Neural cell (in vitro differentiated cells): ENCODE results near the gene PRKCA.

Experiments
- CTCF ChIP-seq: fragments of 450-650 bp; IDR thresholded peaks from 2 replicates; pipeline ENCODE4 v1.5.1; 2014; ENCODE audit warnings: antibody characterized with exemption, mild to moderate bottlenecking, moderate library complexity; ENCODE audit not compliant: poor library complexity, severe bottlenecking
- REST ChIP-seq: IDR thresholded peaks from 2 replicates; pipeline ENCODE4 v1.6.1; 2012; ENCODE audit warnings: borderline replicate concordance

- TF ChIP-seq CTCF: no peak
- TF ChIP-seq REST: no peak
Measured at GRCh38 chr17:66664336-66664735, 361.9 kb downstream of the PRKCA start.
